Mesenchymal stem cell (in vitro differentiated cells and primary cell): ENCODE measurements around the gene GSTA5.
"Not testable (repeated sequence)": the region's sequence is repeated elsewhere in the genome, so short reads cannot be mapped to it uniquely, and the experiment has no call there.

Experiments
- DNase-seq: peaks from one replicate; pipeline ENCODE4 v3.0.0-alpha.2; 2013
- H2AFZ ChIP-seq: one replicate; pipeline ENCODE4 v1.6.1; 2013; ENCODE audit warnings: low read depth, mild to moderate bottlenecking, control low read depth, inconsistent platforms, low read length, moderate library complexity
- H2AK5ac ChIP-seq: 2 replicates; pipeline ENCODE4 v1.6.1; 2013; ENCODE audit warnings: low read length, moderate library complexity, mild to moderate bottlenecking, inconsistent platforms; ENCODE audit not compliant: severe bottlenecking
- H2BK120ac ChIP-seq: one replicate; pipeline ENCODE4 v1.6.1; 2013; ENCODE audit warnings: low read depth, mild to moderate bottlenecking, inconsistent platforms, low read length, moderate library complexity
- H2BK12ac ChIP-seq, 2 experiments: one replicate each; pipeline ENCODE4 v1.6.1; 2013; ENCODE audit warnings: inconsistent platforms in 2 of 2, low read length in 2 of 2, mild to moderate bottlenecking in 2 of 2, moderate library complexity in 2 of 2, control low read depth in 1 of 2
- H2BK15ac ChIP-seq: one replicate; pipeline ENCODE4 v1.6.1; 2013; ENCODE audit warnings: mild to moderate bottlenecking, low read depth, inconsistent platforms; ENCODE audit not compliant: poor library complexity, severe bottlenecking
- H2BK5ac ChIP-seq: 2 replicates; pipeline ENCODE4 v1.6.1; 2013; ENCODE audit warnings: low read depth, mild to moderate bottlenecking, low read length, control low read depth, inconsistent platforms; ENCODE audit not compliant: poor library complexity, severe bottlenecking
- H3K14ac ChIP-seq, 2 experiments: one replicate each; pipeline ENCODE4 v1.6.1; 2013; ENCODE audit warnings: inconsistent platforms in 2 of 2, low read length in 2 of 2, control low read depth in 1 of 2, mild to moderate bottlenecking in 1 of 2, moderate library complexity in 1 of 2
- H3K18ac ChIP-seq, 2 experiments: one replicate each; pipeline ENCODE4 v1.6.1; 2013; ENCODE audit warnings: inconsistent platforms in 2 of 2, low read length in 2 of 2, control low read depth in 1 of 2, low read depth in 1 of 2, mild to moderate bottlenecking in 1 of 2
- H3K23ac ChIP-seq, 2 experiments: one replicate each; pipeline ENCODE4 v1.6.1; 2013; ENCODE audit warnings: inconsistent platforms in 2 of 2, low read length in 2 of 2, mild to moderate bottlenecking in 2 of 2, moderate library complexity in 2 of 2, control low read depth in 1 of 2
- H3K27ac ChIP-seq: 2 replicates; pipeline ENCODE4 v1.5.1; 2013; ENCODE audit warnings: mild to moderate bottlenecking, moderate library complexity, low read length, control low read depth, inconsistent platforms; ENCODE audit not compliant: poor library complexity, severe bottlenecking
- H3K27me3 ChIP-seq, 2 experiments: 2 replicates each; pipeline versions ENCODE4 v1.6.1 to v1.7.0; 2013; ENCODE audit warnings: low read length in 2 of 2, mild to moderate bottlenecking in 2 of 2, moderate library complexity in 2 of 2, control low read depth in 1 of 2, inconsistent platforms in 1 of 2; ENCODE audit not compliant: control insufficient read depth in 1 of 2, insufficient read depth in 1 of 2
- H3K36me3 ChIP-seq, 2 experiments: 2 replicates each; pipeline versions ENCODE4 v1.6.1 to v1.7.0; 2013; ENCODE audit warnings: low read length in 2 of 2, control low read depth in 1 of 2, inconsistent platforms in 1 of 2, low read depth in 1 of 2, mild to moderate bottlenecking in 1 of 2; ENCODE audit not compliant: insufficient read depth in 2 of 2, control insufficient read depth in 1 of 2
- H3K4ac ChIP-seq, 2 experiments: one replicate each; pipeline ENCODE4 v1.6.1; 2013; ENCODE audit warnings: inconsistent platforms in 2 of 2, low read length in 2 of 2, mild to moderate bottlenecking in 2 of 2, moderate library complexity in 2 of 2, control low read depth in 1 of 2, low read depth in 1 of 2
- H3K4me1 ChIP-seq: 2 replicates; pipeline ENCODE4 v1.6.1; 2013; ENCODE audit warnings: low read depth, low read length, control low read depth; ENCODE audit not compliant: control insufficient read depth, insufficient read depth
- H3K4me2 ChIP-seq: 2 replicates; pipeline ENCODE4 v1.6.1; 2013; ENCODE audit warnings: low read length, mild to moderate bottlenecking, inconsistent platforms; ENCODE audit not compliant: poor library complexity, severe bottlenecking
- H3K4me3 ChIP-seq, 2 experiments: 2 replicates each; pipeline versions ENCODE4 v1.5.1 to v1.7.0; 2013; ENCODE audit warnings: low read length in 2 of 2, mild to moderate bottlenecking in 2 of 2, control low read depth in 1 of 2, low read depth in 1 of 2; ENCODE audit not compliant: insufficient read depth in 1 of 2
- H3K79me1 ChIP-seq: replicated peaks from 2 replicates; pipeline ENCODE4 v1.6.1; 2013; ENCODE audit warnings: mild to moderate bottlenecking, control low read depth, low read length, inconsistent platforms; ENCODE audit not compliant: poor library complexity, severe bottlenecking
- H3K9ac ChIP-seq: 2 replicates; pipeline ENCODE4 v1.7.0; 2013; ENCODE audit warnings: mild to moderate bottlenecking, low read length, moderate library complexity
- H3K9me3 ChIP-seq: 2 replicates; pipeline ENCODE4 v1.7.0; 2013; ENCODE audit warnings: mild to moderate bottlenecking, low read length; ENCODE audit not compliant: control insufficient read depth
- H4K8ac ChIP-seq: one replicate; pipeline ENCODE4 v1.6.1; 2013; ENCODE audit warnings: inconsistent platforms, mild to moderate bottlenecking, low read length, moderate library complexity
- H4K91ac ChIP-seq: one replicate; pipeline ENCODE4 v1.6.1; 2013; ENCODE audit warnings: mild to moderate bottlenecking, low read length, inconsistent platforms
- WGBS: methylation state at CpG from one replicate; pipeline ENCODE4 v1.1.7; 2013; ENCODE audit warnings: mixed read lengths; 5-methylcytosine and 5-hydroxymethylcytosine counted together

The GSTA5 gene

GRCh38 chr6:52802806-52803205 lies 37.8 kb downstream of the GSTA5 start:
- Histone ChIP-seq H2AK5ac (no peak overlapping the region), H3K23ac (no peak overlapping the region), H3K27ac (no peak overlapping the region), H3K4me3 (no peak overlapping the region), H3K4me2 (no peak overlapping the region), H4K8ac (no peak overlapping the region), H3K36me3 (no peaks in the 10 kb centered on the region), H2BK120ac (no peak overlapping the region), H3K18ac (no peak overlapping the region), H3K14ac (no peak overlapping the region), H2AFZ (no peak overlapping the region), H3K9ac (no peak overlapping the region), H2BK5ac (no peak overlapping the region), H3K4ac (no peak overlapping the region), H2BK15ac (no peak overlapping the region), H3K9me3 (no peaks in the 10 kb centered on the region), H3K27me3 (peaks cover 8 to 11% of the 10 kb centered on the region in 2 experiments), H4K91ac (no peak overlapping the region), H2BK12ac (no peak overlapping the region), H3K4me1 (no peaks in the 10 kb centered on the region), H3K79me1 (no peaks in the 10 kb centered on the region)
- no peak for DNase-seq
- 92% methylated on average over 1 of the region's 1 CpG for WGBS

GRCh38 chr6:52801188-52801841 lies 39.3 kb downstream of the GSTA5 start:
- Histone ChIP-seq H3K14ac (no peak overlapping the region), H3K4me2 (no peak overlapping the region), H2BK120ac (no peak overlapping the region), H4K91ac (no peak overlapping the region), H3K9me3 (no peaks in the 10 kb centered on the region), H3K27ac (no peak overlapping the region), H2AFZ (no peak overlapping the region), H3K36me3 (no peaks in the 10 kb centered on the region), H2BK5ac (no peak overlapping the region), H3K9ac (no peak overlapping the region), H3K79me1 (no peaks in the 10 kb centered on the region), H3K23ac (no peak overlapping the region), H4K8ac (no peak overlapping the region), H2BK15ac (no peak overlapping the region), H3K4ac (no peak overlapping the region), H3K18ac (no peak overlapping the region), H3K4me1 (no peaks in the 10 kb centered on the region), H2AK5ac (no peak overlapping the region), H3K4me3 (no peak overlapping the region), H3K27me3 (peaks cover 3 to 10% of the 10 kb centered on the region in 2 experiments), H2BK12ac (no peak overlapping the region)
- WGBS: 89% methylated on average over 1 of the region's 2 CpGs
- no peak for DNase-seq

GRCh38 chr6:52799272-52799671 lies 41.3 kb downstream of the GSTA5 start:
- H3K14ac ChIP-seq, H3K9ac ChIP-seq, H2AFZ ChIP-seq, H3K4me2 ChIP-seq, H3K36me3 ChIP-seq, H3K18ac ChIP-seq, H2AK5ac ChIP-seq, H4K8ac ChIP-seq, H3K4ac ChIP-seq, H3K27ac ChIP-seq, H3K79me1 ChIP-seq, H3K27me3 ChIP-seq, H2BK12ac ChIP-seq, H3K9me3 ChIP-seq, H2BK5ac ChIP-seq, H2BK15ac ChIP-seq, H3K4me1 ChIP-seq, H2BK120ac ChIP-seq, DNase-seq, H4K91ac ChIP-seq, H3K23ac ChIP-seq, H3K4me3 ChIP-seq: not testable (repeated sequence)
- WGBS: no CpG with 5 or more reads among the region's 1 CpG

GRCh38 chr6:52794366-52794765 lies 46.2 kb downstream of the GSTA5 start:
- H3K79me1 ChIP-seq, DNase-seq, H2BK120ac ChIP-seq, H3K4me3 ChIP-seq, H2AK5ac ChIP-seq, H4K91ac ChIP-seq, H3K4ac ChIP-seq, H2BK15ac ChIP-seq, H3K9me3 ChIP-seq, H3K23ac ChIP-seq, H3K4me1 ChIP-seq, H3K9ac ChIP-seq, H3K4me2 ChIP-seq, H3K36me3 ChIP-seq, H2AFZ ChIP-seq, H3K27ac ChIP-seq, H4K8ac ChIP-seq, H3K18ac ChIP-seq, H2BK12ac ChIP-seq, H2BK5ac ChIP-seq, H3K14ac ChIP-seq: not testable (repeated sequence)
- H3K27me3 ChIP-seq: peaks cover 3 to 13% of the 10 kb centered on the region in 2 experiments
- WGBS: 92% methylated on average over 2 of the region's 2 CpGs
